MM.1S (cell line): Measurements from ENCODE around the gene SARS2.

ENCODE experiments used
- EZH2 ChIP-seq: fragments of 300-600 bp; sonication (generic); optimal IDR thresholded peaks from 2 replicates; pipeline ENCODE3; 2017; ENCODE audit warnings: low read depth, mild to moderate bottlenecking, antibody characterized with exemption, low read length, mixed read lengths
- TF ChIP-seq, protein P1 (sequence below): fragments of 300-600 bp; sonication (generic); IDR thresholded peaks from 2 replicates; pipeline ENCODE4 v1.5.1; 2016; ENCODE audit warnings: antibody characterized with exemption, low read length, mixed read lengths

DNA sequence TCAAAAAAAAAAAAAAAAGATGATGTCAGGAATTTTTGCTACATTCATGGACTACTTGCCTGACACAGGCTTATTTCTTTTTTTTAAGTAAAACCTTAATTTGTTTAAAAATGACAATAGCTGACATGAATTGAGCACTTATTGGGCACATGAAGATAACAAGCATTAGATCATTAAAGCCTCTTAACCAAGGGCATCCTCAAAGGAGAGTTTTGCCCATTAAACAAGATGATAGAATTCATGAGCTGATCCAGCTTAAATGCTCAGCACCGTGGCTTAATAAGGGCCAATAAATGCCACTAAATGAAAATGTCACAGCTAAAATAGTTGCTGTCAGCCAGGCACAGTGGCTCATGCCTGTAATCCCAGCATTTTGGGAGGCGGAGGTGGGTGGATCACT is 25.7 kb upstream of the SARS2 start:
- TF ChIP-seq, protein P1, sequence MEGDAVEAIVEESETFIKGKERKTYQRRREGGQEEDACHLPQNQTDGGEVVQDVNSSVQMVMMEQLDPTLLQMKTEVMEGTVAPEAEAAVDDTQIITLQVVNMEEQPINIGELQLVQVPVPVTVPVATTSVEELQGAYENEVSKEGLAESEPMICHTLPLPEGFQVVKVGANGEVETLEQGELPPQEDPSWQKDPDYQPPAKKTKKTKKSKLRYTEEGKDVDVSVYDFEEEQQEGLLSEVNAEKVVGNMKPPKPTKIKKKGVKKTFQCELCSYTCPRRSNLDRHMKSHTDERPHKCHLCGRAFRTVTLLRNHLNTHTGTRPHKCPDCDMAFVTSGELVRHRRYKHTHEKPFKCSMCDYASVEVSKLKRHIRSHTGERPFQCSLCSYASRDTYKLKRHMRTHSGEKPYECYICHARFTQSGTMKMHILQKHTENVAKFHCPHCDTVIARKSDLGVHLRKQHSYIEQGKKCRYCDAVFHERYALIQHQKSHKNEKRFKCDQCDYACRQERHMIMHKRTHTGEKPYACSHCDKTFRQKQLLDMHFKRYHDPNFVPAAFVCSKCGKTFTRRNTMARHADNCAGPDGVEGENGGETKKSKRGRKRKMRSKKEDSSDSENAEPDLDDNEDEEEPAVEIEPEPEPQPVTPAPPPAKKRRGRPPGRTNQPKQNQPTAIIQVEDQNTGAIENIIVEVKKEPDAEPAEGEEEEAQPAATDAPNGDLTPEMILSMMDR: no peak
- TF ChIP-seq EZH2: no peak
